Transverse colon (tissue), 3 donors: ENCODE data around the gene SMARCE1.

ENCODE experiments used
- POLR2A ChIP-seq: fragments of 450-650 bp; IDR thresholded peaks from one replicate; pipeline ENCODE4 v1.6.1; 2016; ENCODE audit warnings: antibody characterized with exemption, mild to moderate bottlenecking, moderate library complexity
- TF ChIP-seq, protein P1 (sequence below), 5 experiments: fragments of 200-600 bp in 3 of 5; fragments of 450-650 bp in 2 of 5; sonication (generic) in 3 of 5; IDR thresholded peaks; 1 replicate in 2 of 5; 2 replicates in 3 of 5; pipeline ENCODE4 v1.5.1; 2016 to 2017; ENCODE audit warnings: antibody characterized with exemption in 5 of 5, inconsistent platforms in 3 of 5, mild to moderate bottlenecking in 2 of 5, moderate library complexity in 1 of 5

DNA sequence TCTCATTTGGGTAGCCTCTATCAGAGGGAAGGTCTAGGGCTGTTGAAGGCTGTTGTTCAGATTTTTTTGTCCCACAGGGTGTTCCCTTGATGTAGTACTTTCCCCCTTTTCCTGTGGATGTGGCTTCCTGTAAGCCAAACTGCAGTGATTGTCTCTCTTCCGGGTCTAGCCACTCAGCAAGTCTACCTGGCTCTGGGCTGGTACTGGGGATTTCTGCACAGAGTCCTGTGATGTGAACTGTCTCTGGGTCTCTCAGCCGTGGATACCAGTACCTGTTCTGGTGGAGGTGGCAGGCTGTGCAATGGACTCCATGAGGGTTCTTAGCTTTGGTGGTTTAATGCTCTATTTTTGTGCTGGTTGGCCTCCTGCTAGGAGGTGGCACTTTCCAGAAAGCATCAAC lies 59.1 kb downstream of the SMARCE1 start:
- TF ChIP-seq, protein P1, sequence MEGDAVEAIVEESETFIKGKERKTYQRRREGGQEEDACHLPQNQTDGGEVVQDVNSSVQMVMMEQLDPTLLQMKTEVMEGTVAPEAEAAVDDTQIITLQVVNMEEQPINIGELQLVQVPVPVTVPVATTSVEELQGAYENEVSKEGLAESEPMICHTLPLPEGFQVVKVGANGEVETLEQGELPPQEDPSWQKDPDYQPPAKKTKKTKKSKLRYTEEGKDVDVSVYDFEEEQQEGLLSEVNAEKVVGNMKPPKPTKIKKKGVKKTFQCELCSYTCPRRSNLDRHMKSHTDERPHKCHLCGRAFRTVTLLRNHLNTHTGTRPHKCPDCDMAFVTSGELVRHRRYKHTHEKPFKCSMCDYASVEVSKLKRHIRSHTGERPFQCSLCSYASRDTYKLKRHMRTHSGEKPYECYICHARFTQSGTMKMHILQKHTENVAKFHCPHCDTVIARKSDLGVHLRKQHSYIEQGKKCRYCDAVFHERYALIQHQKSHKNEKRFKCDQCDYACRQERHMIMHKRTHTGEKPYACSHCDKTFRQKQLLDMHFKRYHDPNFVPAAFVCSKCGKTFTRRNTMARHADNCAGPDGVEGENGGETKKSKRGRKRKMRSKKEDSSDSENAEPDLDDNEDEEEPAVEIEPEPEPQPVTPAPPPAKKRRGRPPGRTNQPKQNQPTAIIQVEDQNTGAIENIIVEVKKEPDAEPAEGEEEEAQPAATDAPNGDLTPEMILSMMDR (IDR thresholded peaks at IDR 0.05) = no peak
- no peak for TF ChIP-seq POLR2A
